BLaER1 (cell line): ENCODE results near the gene PARD3B.

Experiments used
- H3K27ac ChIP-seq: shearing (Covaris generic); formaldehyde crosslinking; 2 replicates; pipeline ENCODE4 v1.8.1; 2022
- H3K27me3 ChIP-seq: shearing (Covaris generic); formaldehyde crosslinking; 2 replicates; pipeline ENCODE4 v1.8.1; 2022
- H3K36me3 ChIP-seq: shearing (Covaris generic); formaldehyde crosslinking; 2 replicates; pipeline ENCODE4 v1.8.1; 2022
- H3K4me1 ChIP-seq: shearing (Covaris generic); formaldehyde crosslinking; 2 replicates; pipeline ENCODE4 v1.8.1; 2022
- H3K4me2 ChIP-seq: shearing (Covaris generic); formaldehyde crosslinking; 2 replicates; pipeline ENCODE4 v1.8.1; 2022
- H3K4me3 ChIP-seq: shearing (Covaris generic); formaldehyde crosslinking; 2 replicates; pipeline ENCODE4 v1.8.1; 2022
- H3K9ac ChIP-seq: shearing (Covaris generic); formaldehyde crosslinking; 2 replicates; pipeline ENCODE4 v1.8.1; 2022
- H3K9me3 ChIP-seq: shearing (Covaris generic); formaldehyde crosslinking; 2 replicates; pipeline ENCODE4 v1.8.1; 2022
- H4K20me1 ChIP-seq: shearing (Covaris generic); formaldehyde crosslinking; 2 replicates; pipeline ENCODE4 v1.8.1; 2022
- Cebpa-rat ChIP-seq: shearing (Covaris generic); IDR thresholded peaks from 2 replicates; pipeline ENCODE4 v1.8.1; 2022

The PARD3B gene

GRCh38 chr2:205435970-205436369, 890.7 kb downstream of the PARD3B start:
- H3K9me3 ChIP-seq = no peaks in the 10 kb centered on the region
- H4K20me1 ChIP-seq = no peaks in the 10 kb centered on the region
- no peak overlapping the region for H3K27ac ChIP-seq
- H3K27me3 ChIP-seq = no peaks in the 10 kb centered on the region
- no peaks in the 10 kb centered on the region for H3K4me1 ChIP-seq
- H3K36me3 ChIP-seq = no peaks in the 10 kb centered on the region
- no peak overlapping the region for H3K4me2 ChIP-seq
- TF ChIP-seq Cebpa-rat = no peak
- H3K9ac ChIP-seq = no peak overlapping the region
- no peak overlapping the region for H3K4me3 ChIP-seq

GRCh38 chr2:205438241-205438640, 893.0 kb downstream of the PARD3B start:
- no peak for TF ChIP-seq Cebpa-rat
- H3K36me3 ChIP-seq = no peaks in the 10 kb centered on the region
- no peak overlapping the region for H3K27ac ChIP-seq
- H3K9ac ChIP-seq = no peak overlapping the region
- H4K20me1 ChIP-seq = no peaks in the 10 kb centered on the region
- H3K4me1 ChIP-seq = no peaks in the 10 kb centered on the region
- H3K4me3 ChIP-seq = no peak overlapping the region
- H3K27me3 ChIP-seq = no peaks in the 10 kb centered on the region
- H3K4me2 ChIP-seq = no peak overlapping the region
- H3K9me3 ChIP-seq = no peaks in the 10 kb centered on the region

- H4K20me1 ChIP-seq = no peaks in the 10 kb centered on the region
- H3K4me3 ChIP-seq = no peak overlapping the region
- no peak for TF ChIP-seq Cebpa-rat
- no peaks in the 10 kb centered on the region for H3K27me3 ChIP-seq
- no peaks in the 10 kb centered on the region for H3K4me1 ChIP-seq
- H3K4me2 ChIP-seq = no peak overlapping the region
- H3K9ac ChIP-seq = no peak overlapping the region
- H3K27ac ChIP-seq = no peak overlapping the region
- no peaks in the 10 kb centered on the region for H3K36me3 ChIP-seq
- H3K9me3 ChIP-seq = no peaks in the 10 kb centered on the region
Observed at GRCh38 chr2:205439621-205440020, 894.3 kb downstream of the PARD3B start.

DNA sequence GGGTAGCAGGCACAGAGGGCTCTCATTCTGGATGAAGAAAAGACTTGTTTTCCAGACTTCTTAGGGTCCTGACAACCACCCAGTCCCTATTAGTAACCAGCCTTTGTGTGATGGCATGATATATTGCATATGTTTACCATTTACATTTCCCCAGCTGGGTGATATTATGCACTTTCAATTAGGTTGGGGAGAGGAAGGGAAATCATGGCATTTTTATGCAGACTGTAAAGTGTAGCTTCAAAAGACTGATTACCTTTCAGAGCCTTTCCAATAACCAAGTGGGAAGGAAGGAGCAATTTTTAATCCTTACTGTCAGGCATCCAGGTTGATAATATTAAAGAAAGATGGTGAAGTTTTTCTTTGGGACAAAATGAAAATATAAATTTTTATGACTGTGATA, 896.2 kb downstream of the PARD3B start:
- H3K9me3 ChIP-seq = no peaks in the 10 kb centered on the region
- H3K27me3 ChIP-seq = no peaks in the 10 kb centered on the region
- TF ChIP-seq Cebpa-rat = no peak
- H3K9ac ChIP-seq = no peak overlapping the region
- H3K4me2 ChIP-seq = no peak overlapping the region
- no peak overlapping the region for H3K27ac ChIP-seq
- no peaks in the 10 kb centered on the region for H4K20me1 ChIP-seq
- no peaks in the 10 kb centered on the region for H3K4me1 ChIP-seq
- H3K4me3 ChIP-seq = no peak overlapping the region
- H3K36me3 ChIP-seq = no peaks in the 10 kb centered on the region

DNA sequence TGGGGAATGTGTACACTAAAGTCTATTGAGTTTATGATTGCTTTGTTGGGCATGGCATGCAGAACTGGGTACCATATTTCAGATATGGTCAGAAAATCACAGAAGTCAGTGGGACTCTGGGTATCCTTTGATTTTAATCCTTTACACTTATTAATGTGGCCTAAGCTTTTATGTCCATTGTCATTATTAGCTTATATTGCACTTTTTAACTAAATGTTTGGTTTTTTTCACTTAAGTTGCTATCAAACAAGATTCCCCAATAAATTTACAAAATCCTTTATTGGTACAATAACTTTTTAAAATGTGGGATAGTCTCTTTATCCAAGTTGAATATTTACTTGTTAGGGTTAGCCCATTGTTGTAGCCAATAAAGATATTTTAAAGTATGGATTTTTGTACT, 902.9 kb downstream of the PARD3B start:
- H3K27me3 ChIP-seq = no peaks in the 10 kb centered on the region; the same call in 1 of the 2 replicates
- no peak overlapping the region for H3K9ac ChIP-seq
- no peak overlapping the region for H3K27ac ChIP-seq
- no peaks in the 10 kb centered on the region for H3K9me3 ChIP-seq
- no peak for TF ChIP-seq Cebpa-rat
- H3K4me2 ChIP-seq = no peak overlapping the region
- H3K4me3 ChIP-seq = no peak overlapping the region
- H4K20me1 ChIP-seq = no peaks in the 10 kb centered on the region
- H3K4me1 ChIP-seq = no peaks in the 10 kb centered on the region
- H3K36me3 ChIP-seq = no peaks in the 10 kb centered on the region

DNA sequence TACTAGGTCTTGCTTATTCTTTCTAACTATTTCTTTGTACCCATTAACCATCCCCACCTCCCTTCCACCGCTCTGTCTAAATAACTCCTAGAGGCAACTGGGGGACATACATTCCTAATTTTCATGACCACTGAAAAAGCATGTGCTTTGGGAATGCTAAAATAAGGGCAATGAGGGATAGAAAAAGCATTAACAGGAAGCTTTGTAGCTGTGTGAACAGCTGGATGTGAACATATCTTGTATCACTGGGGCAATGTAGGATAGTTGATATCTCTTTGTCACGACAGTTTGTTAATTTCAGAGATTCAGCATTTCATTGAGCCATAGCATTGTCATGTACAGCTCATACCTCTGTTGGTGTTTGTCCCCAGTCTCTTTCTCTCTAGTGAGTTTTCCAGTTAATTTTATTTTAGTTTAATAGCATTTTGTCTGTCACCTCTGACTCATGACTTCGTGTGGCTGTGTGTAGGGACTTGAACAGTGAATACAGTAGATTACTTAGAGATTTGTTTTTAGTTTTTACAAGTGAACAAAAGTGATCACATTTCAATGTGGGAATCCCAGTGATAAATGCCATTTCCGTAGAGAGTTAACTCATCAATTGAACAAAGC, 906.7 kb downstream of the PARD3B start:
- no peak for TF ChIP-seq Cebpa-rat
- Histone ChIP-seq H3K4me2 (no peak overlapping the region), H3K27me3 (no peaks in the 10 kb centered on the region; the same call in 1 of the 2 replicates), H3K36me3 (no peaks in the 10 kb centered on the region), H4K20me1 (no peaks in the 10 kb centered on the region), H3K27ac (no peak overlapping the region), H3K4me1 (no peaks in the 10 kb centered on the region), H3K9ac (no peak overlapping the region), H3K4me3 (no peak overlapping the region), H3K9me3 (no peaks in the 10 kb centered on the region)

DNA sequence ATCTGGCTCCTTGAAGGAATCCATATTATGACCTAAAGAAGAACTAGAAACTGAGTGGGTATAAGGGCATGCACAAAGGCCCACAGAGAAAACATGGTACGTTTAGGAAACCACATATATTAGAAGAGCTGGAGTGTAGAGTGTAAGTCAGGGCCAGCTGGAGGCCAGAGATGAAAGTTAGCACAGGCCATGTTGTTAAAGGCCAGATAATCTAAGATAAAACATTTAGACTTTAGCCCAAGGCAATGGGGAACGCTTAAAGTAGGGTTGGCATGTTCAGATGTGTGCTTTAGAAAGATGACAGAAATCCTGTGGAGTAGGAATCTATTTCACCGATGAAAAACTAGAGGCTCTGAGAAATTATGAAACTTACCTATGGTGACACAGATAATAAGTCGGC, 907.9 kb downstream of the PARD3B start:
- Histone ChIP-seq H3K27me3 (no peaks in the 10 kb centered on the region; the same call in 1 of the 2 replicates), H3K9me3 (no peaks in the 10 kb centered on the region), H3K9ac (no peak overlapping the region), H3K4me1 (no peaks in the 10 kb centered on the region), H3K4me2 (no peak overlapping the region), H4K20me1 (no peaks in the 10 kb centered on the region), H3K36me3 (no peaks in the 10 kb centered on the region), H3K4me3 (no peak overlapping the region), H3K27ac (no peak overlapping the region)
- TF ChIP-seq Cebpa-rat = no peak

DNA sequence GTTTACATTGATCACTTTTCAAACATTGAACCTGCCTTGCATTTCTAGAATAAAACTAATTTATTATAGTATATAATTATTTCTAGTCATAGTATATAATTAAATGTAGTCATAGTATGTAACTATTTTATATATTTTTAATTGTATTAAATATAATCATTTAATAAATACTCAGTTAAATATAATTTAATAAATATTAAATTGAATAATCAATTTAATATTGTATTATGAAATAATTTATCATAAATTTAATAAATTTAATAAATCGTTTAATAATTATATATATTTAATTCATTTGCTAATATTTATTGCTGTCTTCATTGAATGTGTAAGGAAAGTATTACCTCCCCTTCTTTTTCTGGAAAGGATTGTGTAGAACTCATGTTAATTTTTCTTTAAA, 911.4 kb downstream of the PARD3B start:
- no peaks in the 10 kb centered on the region for H4K20me1 ChIP-seq
- no peak for TF ChIP-seq Cebpa-rat

DNA sequence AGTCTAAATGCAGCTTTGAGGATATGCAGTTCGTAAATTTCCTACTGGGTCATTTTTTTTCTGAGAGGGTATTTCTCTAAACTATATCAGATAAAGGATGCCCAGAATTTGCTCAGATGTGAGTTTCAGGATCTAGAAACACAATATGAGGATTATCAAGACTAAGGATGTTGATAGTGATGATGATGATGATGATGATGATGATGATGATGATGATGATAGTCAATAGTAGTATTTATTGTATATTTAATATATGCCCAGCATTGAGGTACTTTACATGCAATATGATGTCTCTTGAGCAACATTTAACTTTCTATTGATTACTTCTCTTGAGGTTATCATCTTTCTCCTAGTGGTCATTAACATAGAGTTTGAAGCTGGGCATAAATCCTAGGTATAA, 914.9 kb downstream of the PARD3B start:
- Histone ChIP-seq H4K20me1 (no peaks in the 10 kb centered on the region), H3K4me2 (no peak overlapping the region), H3K27me3 (no peaks in the 10 kb centered on the region), H3K36me3 (no peaks in the 10 kb centered on the region), H3K9ac (no peak overlapping the region), H3K9me3 (no peaks in the 10 kb centered on the region), H3K4me1 (no peaks in the 10 kb centered on the region), H3K4me3 (no peak overlapping the region), H3K27ac (no peak overlapping the region)
- TF ChIP-seq Cebpa-rat = no peak

More for the DNA sequence above, 911.4 kb downstream of the PARD3B start:
- no peak overlapping the region for H3K4me2 ChIP-seq
- H3K9me3 ChIP-seq = no peaks in the 10 kb centered on the region
- H3K27ac ChIP-seq = no peak overlapping the region
- no peaks in the 10 kb centered on the region for H3K27me3 ChIP-seq
- no peaks in the 10 kb centered on the region for H3K4me1 ChIP-seq
- H3K36me3 ChIP-seq = no peaks in the 10 kb centered on the region
- no peak overlapping the region for H3K9ac ChIP-seq
- H3K4me3 ChIP-seq = no peak overlapping the region

DNA sequence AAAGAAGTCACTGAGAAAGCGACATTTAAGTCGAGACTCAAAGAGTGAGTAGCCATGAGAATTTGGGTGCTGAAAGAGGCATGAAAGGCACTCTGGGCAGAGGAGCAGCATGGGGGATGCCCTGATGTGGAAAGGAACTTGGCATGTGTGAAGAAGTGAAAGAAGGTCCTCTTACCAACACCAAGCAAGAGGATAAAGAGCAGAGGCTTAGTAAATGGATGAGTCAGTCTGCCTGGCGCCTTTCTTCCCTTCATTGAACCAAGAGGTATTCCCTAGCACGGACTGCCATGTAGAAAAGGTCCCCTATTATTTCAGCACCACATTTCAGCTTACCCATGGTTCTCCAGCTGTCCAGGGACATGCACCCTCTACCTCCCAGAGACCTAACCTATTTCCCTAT, 915.9 kb downstream of the PARD3B start:
- no peaks in the 10 kb centered on the region for H4K20me1 ChIP-seq
- H3K9me3 ChIP-seq = no peaks in the 10 kb centered on the region
- no peaks in the 10 kb centered on the region for H3K4me1 ChIP-seq
- no peak overlapping the region for H3K27ac ChIP-seq
- H3K9ac ChIP-seq = no peak overlapping the region
- no peak overlapping the region for H3K4me3 ChIP-seq
- no peak for TF ChIP-seq Cebpa-rat
- H3K27me3 ChIP-seq = no peaks in the 10 kb centered on the region
- no peak overlapping the region for H3K4me2 ChIP-seq
- no peaks in the 10 kb centered on the region for H3K36me3 ChIP-seq
